ENCODE measurements around the gene MCF2L2. TPM values are rescaled to one million over a fixed set of nuclear protein-coding genes. Genes with fewer than 3 reads are reported as not detected.

MCF2L2 gene
- total RNA-seq, 1 experiment from 2014 or later: 0.23 TPM

DNA sequence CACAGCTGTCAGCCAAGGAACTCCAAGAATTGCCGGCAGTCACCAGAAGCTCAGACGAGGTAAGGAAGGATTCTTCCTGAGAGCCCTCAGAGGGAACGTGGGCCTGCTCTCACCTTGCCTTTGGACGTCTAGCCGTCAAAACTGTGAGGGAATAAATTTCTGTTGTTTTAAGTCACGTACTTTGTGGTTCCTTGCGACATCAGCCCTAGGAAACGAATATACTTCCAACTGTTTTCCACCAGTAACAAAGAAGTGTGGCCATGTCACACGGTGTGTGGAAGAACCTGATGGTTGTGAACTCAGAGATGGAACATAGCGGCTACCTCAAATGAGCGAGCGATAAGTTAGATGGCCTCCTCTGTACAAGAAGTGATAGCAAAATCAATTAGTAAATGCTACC lies 216.3 kb downstream of the MCF2L2 start:
- no peak for DNase-seq (ENCODE audit: low read depth)

DNA sequence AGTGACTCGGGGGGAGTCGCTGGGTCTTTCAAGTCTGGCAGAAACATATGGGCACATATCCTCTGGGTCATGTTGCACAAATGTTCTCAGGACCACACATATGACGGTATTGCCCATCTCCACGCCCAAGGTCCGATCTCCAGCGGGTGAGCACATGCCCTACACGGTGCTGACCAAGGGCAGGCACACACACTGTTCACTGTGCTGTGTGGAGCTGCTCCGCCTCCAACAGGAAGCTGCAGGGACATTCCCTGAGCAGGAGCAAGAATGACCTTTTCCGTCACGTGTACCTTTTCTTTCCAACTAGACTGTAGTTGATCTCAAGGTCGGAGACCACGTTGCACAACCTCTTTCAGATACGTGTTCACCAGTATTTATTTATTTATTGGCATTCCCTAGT lies 217.1 kb downstream of the MCF2L2 start:
- no peak for DNase-seq (ENCODE audit: low read depth)

DNA sequence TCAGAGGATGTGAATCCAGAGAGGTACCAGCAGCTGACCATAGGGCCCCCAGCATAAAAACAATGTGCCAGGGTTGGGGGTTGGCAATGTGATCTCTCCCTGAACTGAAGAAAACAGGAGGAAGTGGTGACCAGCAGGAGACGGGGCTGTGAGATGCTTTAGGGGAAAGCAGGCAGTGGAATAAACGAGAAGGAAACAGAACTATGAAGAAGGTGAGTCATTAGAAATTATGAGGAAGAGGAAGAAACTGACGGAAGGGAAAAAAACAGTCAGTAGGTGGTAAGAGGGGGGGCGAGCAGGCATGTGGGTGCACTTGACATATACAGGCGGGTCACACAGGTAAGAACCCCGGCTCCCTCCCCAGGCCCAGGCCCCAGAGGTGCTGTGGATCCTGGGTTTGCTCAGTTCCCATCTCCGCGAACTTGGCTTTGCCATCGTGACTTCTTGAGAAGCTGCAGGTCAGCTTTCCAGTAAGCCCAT lies 217.5 kb downstream of the MCF2L2 start:
- DNase-seq (ENCODE audit: low read depth): no peak

DNA sequence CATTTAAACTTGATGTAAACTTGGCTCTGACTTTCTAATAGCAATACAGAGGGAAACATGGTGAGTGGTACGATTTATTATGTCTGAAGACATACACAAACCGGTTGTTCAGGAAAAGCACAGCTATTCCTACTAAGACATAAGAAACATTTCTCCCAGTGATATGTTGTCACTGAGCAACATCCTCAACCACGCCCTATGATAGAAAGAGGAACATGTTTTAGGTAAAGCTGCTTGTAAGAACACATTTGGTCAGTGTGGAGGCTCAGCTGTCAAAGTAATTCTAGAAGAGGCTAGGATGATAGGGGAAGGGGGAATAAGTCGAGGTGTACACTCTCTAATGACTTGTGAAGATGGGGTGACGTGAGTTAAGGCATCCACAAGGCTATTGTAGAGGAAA lies 218.1 kb downstream of the MCF2L2 start:
- DNase-seq (ENCODE audit: low read depth): no peak

DNA sequence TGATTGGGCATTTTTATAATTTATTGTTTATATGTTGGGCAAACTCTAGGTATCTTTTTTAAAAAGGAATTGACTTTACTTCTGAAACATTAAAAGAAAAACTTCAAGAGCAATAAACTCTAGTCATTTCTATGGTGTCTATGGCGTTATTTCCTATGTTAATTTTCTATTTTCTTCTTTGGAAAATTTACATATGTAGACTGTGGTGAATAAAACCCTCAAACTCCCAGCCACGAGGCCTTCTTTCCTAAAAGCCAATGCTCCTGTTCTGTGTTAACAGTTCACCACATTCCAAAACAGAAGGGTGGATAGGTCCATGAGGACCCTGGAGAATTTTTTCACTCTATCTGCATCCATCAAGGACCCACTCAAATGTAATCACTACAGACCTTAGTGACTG lies 219.6 kb downstream of the MCF2L2 start:
- no peak for DNase-seq (ENCODE audit: low read depth)

DNA sequence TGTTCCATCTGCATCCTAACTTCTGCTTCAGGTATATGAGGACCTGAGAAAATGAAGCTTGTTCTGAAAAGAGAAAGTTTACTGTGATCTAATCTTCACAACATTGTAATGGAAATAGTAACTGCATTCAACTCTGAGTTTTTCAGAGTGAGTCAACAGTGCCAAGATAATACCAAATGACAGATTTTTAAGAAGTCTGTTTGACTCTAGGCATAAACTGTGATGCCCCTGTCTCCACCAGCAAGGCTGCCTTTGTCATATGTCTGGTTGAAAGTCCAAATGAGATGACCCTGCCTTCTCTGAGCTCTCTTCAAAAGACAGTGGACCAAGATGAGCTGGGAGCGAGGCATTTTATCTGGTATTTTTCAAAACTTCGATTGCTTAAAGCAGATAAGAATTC lies 220.2 kb downstream of the MCF2L2 start:
- no peak for DNase-seq (ENCODE audit: low read depth)

DNA sequence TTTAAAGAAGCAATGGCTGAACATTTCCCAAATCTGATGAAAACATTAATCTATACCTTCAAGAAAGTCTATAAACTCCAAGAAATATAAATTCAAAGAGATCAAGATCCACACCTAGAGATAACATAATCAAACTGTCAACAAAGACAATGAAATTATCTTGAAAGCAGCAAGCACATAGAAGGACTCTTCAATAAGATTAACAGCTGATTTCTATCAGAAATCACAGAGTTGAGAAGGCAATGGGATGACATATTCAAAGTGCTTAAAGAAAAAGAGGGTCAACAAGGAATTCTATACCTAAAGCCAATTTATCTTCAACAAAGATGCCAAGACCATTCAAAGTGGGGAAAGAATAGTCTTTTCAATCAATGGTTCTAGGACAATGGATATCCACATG lies 224.7 kb downstream of the MCF2L2 start:
- DNase-seq (ENCODE audit: low read depth): no peak

DNA sequence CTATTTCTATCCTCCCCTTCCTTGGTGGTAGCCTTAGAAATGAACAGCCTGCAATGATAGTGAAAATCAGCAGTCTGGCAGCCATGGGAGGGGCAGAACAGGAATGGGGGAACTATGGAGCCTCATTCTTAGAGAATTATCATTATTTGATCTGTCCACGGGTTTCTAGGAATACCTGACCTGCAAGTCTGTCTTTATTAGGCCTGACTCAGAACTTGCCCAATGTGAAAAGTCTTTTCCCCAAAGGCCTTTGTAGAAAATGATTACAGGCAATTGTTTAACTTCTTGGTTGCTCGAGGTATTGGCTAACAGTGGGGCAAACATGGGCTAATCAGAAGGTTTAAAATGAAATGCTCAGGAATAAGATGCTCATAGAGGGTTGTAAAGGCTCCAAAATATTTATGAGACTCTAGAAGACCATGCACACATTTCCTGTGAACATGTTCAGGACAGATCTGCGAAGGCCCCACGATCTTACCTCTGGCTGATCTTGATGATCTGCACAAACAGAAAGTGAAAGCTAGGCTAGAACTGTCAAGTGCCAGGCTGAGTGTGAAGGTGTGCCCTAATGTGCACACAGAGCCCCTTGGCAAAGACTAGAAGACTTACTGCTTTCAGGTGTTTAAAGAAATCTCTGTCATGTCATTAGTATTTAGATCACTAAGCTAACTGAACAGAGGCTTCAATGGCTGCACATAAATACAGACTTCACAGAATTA lies 226.3 kb downstream of the MCF2L2 start:
- DNase-seq (ENCODE audit: low read depth): no peak

DNA sequence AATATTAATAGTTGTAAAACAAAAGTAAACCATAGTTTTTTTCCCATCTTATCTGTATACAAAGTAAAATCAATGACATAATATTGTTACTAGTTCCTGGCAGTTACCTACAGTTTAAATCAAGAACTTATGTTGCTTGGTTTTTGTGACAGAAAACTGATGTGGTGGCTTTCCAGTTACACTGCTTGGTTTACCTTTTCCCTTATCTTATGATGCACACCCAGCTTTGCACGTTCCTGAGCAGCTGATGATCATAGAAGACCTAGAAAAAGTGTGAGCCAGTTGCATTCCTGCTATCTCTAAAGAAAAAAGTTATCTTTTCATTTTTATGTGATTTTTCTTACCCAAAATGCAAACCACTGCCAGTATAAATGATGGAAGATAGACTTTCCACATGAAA lies 229.5 kb downstream of the MCF2L2 start:
- DNase-seq (ENCODE audit: low read depth): no peak

DNA sequence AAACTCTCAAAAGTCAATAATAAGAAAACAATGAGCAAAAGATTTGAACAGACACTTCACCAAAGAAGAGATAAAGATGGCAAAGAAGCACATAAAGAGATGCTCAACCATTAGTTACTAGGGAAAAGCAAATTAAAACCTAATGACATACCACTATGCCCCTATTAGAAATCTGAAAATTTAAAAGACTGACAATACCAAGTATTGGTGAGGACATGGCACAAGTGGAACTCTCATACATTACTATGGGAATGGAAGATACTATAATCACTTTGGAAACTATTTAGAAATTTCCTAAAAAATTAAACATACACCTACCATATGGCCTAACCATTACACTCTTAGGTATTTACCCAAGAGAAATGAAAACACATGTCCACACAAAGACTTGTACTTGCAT lies 230.7 kb downstream of the MCF2L2 start:
- DNase-seq (ENCODE audit: low read depth): no peak

DNA sequence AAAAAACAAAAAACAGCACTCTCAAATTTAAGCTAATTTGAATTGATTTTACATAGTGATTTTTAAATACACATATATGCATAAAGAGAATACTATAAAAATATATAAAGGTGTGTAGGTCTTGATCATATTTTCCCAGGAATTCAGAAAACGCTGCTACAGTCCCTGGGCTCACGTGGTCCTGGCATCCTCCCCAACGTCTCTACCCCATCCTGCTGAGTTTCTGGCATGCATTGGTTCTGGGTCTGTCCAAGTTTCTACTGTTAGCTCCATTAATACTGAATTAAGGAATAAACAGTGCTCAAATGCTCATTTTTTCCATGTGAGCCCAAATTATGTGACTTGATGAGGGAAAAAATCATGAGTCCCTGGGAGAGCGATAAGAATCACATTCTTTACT lies 233.2 kb downstream of the MCF2L2 start:
- DNase-seq (ENCODE audit: low read depth): no peak

DNA sequence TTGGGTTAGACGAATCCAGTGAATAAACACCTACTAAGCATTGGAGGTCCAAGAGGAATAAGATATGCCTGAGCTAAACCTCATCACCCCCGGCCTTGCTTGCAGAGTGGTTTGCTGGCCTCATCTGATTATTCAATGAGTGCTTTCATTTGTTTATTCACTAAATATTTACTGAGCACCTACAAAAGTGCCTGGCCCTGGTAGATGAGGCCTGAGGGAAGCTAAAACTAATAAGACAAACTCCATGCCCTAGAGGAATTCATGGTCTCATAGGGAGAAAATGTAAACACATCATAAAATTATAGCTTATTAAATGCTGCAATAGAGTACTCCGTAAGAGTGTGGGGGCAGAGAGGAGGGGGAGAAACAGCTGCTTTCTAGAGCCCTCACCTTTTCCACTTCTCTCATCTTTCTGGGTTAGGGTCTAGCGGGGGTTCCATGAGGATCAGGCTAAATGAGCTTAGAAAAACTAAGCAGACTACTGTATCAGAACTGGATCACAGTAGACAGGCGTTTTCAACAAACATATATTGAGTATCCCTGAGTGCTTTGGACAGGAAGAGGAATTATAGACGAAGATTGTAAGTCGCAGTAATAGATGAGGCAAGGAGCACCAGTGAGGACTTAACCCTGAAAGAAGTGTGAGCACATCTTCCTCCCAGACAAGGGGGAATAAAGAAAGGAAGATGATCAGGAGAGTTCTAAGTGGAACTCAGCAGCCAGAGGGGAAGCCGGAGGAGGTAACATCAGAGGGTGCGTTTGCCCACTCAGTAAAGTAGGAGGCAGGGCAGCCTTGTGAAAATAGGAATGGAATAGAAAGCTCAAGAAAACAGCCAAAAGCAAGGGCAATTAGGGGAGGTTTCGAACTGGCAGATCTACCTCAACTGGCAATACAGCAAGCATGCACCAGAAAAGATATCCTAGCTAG lies 234.4 kb downstream of the MCF2L2 start:
- DNase-seq (ENCODE audit: low read depth): no peak

DNA sequence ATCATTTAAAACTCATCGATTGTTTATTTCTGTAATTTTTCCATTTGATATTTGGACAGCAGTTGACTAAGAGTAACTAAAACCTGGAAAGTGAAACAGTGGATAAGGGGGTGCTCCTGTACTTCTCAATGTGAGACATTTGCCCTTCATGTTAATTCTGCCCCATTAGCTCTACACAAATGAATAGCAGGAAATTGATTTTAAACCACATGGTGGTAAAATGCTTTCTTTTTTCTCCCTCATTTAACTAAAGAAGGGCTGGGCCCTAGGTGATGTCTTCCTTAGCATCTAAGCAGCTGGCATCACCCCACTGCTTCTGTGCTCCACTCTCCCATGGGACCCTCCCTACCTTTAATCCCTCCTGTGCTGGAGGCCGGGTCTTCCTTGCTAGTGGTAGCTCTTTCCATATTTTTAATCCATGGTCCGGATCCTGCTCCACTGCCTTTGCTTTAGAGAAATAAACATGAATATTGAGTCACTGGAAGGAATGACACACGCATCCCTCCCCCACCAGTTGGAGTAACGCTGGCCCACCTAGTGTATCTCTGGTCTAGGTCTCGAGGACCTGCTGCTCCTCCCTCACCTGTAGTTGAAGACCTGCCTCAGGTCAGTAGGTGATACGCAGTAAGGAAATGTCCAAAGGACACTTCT lies 235.6 kb downstream of the MCF2L2 start:
- no peak for DNase-seq (ENCODE audit: low read depth)

DNA sequence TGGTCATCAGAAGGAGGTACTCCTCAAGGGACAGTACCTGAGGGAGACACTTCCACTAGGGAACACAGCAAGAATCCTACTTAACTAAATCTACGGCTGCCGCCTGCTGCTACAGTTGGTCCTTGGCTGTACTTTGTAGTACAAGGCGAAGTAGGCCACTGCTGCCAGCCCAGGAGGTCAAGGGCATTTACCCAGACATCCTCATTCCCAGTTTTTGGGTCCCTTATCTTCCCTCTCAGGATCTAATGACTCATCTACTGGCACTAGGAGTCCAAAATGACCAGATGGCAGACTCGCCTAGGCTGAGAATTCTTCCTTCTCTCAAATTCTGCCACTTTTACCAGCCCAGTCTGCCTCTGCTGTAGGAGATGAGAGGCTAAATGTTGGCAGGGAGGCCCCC lies 238.8 kb downstream of the MCF2L2 start:
- no peak for DNase-seq (ENCODE audit: low read depth)

DNA sequence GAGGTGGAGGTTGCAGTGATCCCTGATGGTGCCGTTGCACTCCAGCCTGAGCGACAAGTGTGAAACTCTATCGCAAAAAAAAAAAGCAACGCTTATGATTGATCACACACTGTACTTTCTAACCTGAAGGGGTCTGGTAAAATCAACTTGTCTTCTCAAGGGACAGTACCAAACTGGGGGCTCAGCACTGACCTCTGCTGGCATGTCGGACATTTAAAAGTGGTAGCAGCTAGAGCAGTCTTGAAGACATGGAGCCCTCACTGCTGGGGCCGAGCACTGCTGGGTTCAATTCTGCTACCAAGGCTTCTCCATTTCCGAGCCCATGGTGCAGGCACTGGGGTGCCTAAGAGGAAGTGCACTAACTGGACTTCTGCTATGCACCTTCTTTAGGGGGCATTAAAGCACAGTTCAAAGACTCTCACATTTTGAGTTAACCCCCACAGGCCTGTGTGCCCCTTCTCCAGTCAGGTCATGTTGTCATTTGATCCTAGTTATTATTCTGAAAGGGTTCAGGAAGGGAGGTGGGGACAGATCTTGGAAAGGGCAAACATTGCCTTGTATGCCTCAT lies 239.4 kb downstream of the MCF2L2 start:
- peak; percentile 36 for DNase-seq (ENCODE audit: low read depth)

DNA sequence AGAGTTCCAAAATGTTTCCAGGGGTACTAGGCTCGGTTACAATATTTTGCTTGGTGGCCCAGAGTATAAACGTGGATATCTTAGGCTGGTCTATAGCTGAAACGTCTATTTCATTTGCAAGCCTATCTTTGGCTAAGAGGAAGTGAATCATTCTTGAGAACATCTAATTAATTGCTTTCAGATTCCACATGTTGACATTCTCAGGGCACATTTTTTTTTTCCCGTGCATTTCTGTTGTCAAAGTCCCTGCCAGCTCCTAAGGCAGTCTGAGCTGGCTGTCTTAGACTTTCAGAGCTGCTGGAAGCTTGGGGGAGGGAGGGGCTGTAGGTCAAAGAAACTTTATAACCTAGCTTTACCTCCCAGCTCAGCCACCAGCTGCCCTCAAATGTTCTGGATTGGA lies 242.7 kb downstream of the MCF2L2 start:
- DNase-seq (ENCODE audit: low read depth): peak; percentile 79

DNA sequence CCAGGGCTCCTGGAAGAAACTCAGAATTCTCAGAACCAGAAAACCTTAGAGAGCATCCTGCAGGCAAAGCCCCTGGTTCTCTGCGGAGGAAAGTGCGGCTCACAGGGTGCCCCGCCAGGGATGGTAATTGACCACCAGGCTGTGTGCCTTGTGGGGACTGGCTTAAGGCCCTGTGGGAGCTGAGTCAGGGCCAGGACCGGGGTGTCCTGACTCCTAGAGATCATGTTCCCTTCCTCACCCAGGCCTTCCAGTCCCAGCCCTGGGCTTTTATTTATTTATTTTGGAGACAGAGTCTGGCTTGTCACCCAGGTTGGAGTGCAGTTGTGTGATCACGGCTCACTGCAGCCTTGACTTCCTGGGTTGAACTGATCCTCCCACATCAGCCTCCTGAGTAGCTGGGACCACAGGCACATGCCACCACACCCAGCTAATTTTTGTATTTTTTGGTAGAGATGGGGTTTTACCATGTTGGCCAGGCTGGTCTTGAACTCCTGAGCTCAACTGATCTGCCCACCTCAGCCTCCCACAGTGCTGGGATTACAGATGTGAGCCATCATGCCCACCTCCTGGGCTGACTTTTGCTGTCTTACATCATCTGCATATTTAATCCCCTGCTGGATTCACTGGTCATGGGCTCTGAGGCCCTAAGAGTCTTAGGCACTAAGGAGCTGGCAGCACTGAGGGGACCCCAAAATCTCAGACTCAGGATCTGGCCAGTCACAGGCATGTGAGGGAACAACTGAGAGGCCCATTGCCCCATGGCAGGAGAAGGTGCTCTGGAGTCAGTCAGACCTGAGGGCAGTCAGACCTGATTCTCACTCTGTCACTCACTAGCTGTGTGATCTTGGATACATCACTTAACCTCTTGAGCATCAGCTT lies 245.4 kb downstream of the MCF2L2 start:
- no peak for DNase-seq (ENCODE audit: low read depth)

DNA sequence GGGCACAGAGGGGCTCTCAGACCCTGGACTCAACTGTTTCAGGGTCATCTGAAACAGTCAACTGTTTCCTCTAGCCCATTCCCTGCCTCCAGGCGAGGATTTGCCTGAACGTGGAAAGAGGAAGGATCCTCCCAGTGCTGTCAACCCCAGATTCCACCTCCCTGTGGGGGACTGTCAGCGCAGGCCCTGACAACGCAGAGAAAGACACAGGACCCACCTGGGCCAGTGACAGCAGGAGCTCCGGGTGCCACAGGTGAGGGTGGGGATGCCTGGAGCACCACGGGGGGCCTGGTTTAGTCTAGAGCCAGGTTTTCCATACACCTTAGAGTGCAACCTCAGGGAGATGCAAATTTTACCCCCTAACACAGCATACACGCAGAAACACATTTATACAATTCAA lies 246.3 kb downstream of the MCF2L2 start:
- no peak for DNase-seq (ENCODE audit: low read depth)

DNA sequence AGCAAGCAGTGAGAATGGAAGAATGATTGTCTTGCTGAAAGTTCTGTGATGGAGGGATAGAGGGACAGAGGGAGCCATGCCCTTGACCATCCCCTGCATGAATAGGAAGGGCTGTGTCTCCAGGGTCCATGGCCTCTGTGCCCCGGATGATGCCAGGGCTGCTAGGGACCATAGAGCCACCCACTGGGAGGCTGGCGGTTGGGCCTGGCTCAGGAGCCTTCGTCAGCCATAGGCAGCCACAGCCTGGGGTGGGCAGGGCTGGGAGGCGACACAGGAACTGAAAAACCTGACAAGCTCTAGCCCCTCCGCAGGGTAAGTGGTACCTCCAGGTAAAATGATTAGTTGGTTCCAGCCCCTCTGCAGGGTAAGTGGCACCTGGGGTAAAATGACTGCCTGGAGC lies 246.8 kb downstream of the MCF2L2 start:
- DNase-seq (ENCODE audit: low read depth): no peak

DNA sequence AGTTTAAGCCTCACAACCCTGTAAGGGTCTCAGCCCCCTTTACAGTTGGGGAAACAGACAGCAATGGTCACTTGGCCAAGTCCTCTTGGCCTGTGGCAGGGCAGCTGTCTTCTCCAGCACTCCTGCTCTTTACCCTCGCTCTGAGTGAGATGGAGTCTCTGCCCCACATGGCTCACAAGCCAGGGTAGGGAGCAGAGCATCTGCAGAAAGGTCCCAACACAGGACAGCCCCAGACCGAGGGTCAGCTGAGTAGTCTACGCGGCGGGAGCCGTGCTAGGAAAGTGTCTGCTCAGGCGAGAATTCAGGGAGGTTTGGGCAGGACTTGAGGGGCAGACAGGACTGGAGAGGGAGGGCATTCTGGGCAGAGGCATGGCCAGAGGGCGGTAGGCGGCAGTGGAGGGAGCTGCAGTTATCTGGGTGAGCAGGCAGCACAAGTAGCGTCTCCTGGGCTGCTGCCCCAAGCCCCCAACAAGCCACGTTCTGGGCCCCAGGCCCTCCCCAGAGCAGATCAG lies 247.6 kb downstream of the MCF2L2 start:
- DNase-seq (ENCODE audit: low read depth): no peak
